ENCODE measurements around the gene RAMACL.
A peak's percentile ranks its signal among the peaks of the same experiment; 100 is the strongest.

RAMACL gene

DNA sequence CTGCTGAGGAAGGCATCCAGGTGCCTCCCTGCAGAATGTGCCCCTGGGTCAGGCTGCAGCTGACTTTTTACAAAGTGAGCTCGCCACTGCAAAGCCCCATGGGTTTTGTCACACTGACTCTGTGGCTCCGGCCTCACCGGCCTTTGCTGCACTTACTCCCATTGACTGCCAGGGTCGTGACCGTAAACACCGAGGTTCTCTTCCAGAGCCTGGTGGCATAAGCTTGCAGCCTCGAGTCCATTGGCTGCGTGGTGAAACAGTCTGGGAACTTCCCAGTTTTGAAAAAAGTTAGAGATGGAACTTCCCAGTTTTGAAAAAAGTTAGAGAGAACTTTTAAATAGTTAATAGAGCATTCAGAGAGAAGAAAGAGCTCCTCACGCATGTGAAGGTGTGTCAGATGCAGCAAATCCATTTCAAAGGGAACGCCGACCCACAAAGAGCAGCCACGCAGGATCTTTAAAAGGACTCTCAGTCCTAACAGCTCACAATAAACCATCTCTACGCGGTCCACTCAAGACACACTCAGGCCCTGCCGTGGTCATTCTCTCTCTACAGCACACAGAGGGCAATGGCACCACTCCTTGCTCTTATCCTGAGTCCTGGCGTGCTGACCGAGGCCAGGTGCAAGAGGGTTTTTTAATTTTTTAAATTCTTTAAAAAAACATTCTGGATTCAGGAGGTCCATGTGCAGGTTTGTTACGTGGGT lies 12.8 kb downstream of the RAMACL start:
- no peak for ATAC-seq

DNA sequence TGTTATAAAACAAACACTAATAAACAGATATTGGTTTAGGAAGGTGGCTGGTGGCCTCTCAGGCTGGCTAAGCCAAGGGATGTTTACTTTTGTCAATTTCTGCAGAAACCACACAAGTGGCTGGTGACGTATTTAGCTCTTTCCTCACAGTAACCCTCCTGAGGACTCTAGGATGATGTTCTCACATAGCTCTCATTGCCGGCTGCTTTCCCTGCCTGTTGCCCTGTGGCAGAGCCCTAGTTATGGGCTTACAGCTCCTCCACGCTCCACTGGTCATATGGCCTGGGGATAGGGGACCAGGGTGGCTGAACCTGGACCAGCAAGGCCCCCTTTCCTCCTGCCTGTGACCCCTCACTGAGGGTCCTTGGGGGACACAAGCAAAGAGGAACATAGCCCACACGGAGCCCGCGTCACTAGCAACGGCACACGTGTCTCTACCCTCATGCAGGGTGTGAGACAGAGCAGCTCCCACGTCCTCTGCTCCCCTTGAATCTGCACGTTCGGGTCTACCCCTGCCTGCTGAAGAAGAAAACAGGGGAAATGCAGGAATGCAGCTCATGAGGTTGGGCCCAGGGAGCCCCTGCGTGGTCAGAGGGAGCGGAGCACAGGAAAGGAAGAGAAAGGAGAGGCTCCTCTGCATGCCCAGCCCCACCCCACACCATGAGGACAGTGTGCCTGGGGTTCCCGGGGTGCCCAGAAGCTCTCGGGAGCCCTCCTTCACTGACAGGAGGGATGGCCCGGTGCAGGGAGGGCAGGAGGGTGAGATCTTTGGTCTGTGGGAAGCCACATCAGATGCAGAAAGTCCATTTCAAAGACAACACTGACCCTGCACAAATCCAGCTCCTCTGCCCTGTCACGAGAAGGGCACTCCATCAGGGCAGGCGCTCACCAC lies 13.9 kb downstream of the RAMACL start:
- no peak for ATAC-seq

DNA sequence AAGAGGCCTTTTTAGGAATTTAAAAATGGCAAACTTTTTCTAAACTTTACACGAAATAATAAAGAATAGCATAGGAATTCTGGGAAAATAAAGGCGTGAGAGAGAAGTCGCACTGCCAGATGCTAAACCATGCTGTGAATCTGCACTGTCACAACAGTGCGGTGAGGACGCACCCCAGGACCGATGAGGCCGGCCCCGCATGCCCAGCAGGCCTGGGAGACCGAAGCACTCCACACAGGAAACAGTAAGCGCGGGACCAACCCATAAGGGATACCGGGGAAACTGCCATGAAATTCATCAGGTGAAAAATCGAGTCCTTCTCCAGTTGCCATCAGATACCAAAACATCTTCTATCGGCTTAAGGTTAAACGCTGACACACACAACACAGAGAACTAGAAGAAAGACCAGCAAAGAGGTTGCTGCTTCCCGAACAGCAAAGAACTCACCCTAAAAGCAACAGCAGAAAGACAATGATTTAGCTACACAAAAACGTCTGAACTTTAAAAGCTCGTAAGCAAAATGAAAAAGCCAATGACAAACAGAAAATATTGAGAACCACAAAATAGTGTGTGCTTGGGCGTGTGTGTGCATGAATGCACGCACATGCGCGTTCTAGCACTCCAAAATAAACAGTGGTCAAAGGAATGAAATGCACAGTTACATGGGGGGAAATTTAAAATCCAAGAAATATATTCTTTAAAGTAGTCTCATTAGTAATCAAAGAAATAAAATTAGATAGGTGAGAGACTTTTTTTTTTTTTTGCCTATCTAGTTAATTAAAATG lies 15.4 kb downstream of the RAMACL start:
- ATAC-seq = no peak

DNA sequence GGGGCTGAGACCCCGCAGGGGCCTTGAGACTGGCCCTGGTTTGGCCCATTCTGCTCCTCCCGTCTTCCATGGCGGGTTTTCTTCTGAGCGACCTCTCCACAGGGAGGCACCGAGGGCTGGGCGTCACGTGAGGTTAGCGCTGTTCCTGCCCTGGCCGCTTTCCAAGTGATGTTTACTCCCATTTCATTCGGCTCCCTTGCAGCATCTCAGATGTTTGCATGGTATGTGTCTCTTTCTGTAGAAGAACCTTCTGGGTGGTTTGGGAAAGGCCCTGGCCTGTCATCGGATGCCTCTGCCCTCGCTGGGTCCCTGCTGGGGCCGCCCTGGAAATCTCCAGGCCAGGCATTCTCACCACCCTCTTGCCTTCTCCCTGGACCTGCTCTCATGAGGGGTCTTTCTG lies 17.3 kb downstream of the RAMACL start:
- no peak for ATAC-seq

DNA sequence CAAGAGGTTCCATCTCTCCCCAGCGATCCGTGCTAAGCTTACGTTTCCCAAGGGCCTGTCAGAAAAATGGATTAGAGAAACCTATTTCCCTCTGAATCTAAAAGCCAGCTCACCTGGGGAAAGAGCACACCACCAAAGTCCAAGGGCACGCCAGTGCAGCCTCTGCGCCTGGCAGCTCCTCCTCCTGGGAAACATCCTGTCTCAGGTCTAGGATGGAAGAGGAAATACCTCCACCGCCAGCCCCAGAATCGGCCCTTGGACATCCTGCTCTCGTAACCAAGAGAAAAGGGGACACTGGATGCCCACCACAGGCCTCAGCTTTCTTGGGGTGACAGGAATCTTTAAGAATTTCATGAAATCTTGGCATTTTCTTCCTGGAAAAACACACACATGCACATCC lies 18.7 kb downstream of the RAMACL start:
- no peak for ATAC-seq

DNA sequence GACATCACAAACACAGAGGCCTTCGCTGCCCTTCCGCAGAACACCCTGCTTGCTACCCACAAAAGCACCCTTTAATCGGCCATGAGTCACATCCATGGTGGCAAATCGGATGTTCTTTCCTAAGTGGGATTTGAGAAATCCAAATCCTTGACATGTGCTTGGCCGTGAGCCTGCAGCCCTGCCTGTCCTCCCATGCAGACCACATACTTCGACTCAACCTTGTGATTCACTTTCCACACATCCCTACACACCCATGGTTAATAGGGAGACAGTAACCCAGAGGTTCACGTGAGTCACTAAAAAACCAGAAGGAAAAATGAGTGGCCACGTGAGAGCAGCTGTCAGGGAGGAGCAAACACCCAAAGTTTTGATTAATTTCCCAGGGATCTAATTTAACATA lies 19.4 kb downstream of the RAMACL start:
- ATAC-seq = no peak

DNA sequence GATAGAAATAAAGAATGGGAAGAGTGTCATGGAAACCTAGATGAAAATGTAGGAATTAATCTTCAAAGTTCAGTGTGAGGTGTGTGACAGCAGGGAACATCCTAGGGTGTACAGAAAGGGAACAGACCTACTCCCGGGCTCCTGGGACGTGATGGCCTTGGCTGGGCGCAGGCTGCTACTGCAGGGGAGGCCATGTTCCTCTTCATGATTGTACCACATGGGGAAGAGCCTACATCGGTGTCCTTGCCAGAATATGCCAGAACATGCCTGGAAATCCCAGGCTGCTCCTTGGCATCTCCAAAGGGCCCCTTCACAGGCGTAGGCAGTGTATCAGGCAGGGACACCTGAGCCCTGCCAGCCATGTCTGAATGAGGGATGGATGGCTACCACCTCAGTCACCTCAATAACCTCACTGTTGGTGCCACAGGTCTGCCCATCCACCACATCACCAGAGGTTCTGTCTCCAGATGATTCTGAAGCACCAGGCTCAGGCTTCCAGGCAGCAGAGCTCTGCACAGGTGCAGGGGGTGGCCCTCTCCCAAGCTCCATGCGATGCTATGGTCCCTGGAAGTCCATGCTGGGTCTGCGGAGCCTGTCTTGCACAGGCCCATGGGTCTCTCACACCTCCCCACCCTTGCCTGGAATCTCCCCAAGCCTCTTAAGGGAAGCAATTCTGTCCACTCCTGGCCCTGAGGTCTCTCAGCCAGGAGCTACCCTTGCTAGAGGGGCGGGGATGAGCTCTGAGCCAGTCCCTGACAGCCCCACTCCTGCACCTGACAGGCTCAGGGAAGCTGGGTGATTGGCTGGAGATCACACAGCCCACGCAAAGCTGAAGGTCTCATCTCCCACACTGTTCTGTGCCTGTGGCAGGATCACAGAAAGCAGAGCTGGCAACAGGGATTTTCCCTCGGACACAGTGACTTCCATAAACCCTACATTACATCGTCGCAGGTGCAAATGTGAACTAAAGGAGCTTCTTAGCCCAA lies 20.2 kb downstream of the RAMACL start:
- no peak for ATAC-seq

DNA sequence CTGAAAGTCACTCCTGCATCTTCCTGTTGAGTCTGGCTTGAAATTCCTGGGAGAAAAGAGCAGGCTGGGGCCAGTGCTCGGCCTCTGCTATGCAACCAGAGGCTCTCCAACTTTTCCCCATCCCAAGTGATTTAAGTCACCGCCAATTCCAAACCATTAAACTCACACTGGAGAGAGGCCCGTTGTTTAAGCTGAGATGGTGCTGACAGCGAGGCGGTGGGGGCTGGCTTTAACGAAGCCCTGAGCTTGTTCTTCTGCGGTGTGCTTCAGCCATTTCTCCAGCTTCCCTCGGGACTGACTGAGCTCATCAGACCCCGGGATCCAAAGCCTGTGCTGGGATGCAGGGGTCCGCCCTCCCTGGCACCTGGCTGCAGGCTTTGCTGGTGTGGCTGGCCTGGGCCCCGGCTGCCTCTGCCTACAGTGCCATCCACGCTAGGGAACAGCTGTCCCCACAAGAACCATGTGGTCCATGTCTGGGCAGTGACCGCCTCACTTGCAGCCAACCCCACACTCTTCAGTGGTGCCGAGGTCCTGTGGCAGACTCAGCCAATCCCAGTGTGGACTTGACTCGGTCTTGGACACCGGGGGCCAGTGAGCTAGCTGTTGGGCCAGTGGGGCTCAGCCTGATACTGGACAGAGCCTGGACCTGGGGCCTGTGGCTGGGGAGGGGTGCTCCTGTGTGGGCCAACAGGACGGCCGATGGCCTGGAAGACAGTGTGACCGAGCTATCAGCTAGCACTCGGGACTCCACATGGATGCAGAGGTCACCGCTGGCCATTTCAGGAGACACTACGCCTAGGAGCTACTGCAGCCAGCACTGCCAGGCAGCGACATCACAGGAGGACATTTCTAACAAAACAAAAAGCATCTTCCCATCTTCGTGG lies 21.2 kb downstream of the RAMACL start:
- ATAC-seq = no peak

DNA sequence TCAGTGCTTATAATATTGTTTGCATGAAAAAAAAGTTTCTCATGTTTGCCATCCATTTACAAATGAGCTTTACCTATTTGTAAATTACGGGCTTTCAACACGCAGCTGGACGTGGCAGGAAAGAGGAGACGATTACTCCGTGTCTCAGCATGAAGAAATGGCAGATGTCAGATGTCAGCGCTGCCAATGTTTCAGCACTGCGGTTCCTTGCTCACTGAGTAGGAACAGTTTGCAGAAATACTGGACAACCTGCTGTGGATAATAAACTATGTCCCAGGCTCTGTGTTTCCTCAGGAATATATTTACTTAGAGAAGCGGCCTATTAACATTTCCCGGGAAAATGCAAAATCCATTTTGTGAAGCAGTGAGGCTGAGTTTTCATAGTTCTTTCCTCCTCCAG lies 22.7 kb downstream of the RAMACL start:
- ATAC-seq = no peak

DNA sequence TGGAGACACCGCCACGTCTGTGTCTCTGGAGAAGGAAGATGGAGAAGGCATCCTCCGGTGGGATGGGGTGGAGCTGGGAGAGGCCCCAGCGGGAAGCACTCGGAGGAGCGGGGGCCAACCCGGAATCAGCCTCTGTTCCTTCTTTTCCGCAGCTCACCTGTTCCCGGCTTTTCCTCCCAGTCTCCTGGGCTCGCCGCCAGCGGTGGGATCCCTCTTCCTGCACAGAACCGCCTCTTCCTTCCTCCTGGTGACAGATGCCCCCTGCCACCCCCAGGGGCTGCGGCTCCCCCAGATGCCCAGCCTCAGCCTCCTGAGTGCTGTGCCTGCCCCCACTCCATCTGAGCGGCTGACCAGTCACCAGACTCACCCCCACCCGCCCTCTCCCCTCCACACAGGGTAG lies 23.3 kb downstream of the RAMACL start:
- ATAC-seq = no peak

DNA sequence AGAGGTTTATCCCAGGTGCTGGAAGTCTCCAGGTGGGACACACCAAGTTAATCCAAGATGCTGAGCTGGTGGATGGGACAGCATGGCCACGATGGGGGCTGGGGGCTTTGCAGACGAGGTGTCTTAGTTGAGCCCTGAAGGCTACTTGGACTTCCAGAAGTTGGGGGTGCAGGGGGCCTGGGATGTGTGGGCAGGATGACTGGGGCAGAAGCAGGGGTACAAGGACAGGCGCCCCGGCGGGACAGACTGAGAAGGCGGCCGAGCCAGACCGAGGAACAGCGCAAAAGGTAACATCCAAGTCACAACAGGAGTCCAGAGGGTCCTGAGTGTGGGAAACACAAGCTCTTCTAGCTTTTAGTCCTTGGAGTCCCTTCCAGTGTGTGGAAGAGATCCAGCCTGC lies 23.8 kb downstream of the RAMACL start:
- ATAC-seq = no peak

DNA sequence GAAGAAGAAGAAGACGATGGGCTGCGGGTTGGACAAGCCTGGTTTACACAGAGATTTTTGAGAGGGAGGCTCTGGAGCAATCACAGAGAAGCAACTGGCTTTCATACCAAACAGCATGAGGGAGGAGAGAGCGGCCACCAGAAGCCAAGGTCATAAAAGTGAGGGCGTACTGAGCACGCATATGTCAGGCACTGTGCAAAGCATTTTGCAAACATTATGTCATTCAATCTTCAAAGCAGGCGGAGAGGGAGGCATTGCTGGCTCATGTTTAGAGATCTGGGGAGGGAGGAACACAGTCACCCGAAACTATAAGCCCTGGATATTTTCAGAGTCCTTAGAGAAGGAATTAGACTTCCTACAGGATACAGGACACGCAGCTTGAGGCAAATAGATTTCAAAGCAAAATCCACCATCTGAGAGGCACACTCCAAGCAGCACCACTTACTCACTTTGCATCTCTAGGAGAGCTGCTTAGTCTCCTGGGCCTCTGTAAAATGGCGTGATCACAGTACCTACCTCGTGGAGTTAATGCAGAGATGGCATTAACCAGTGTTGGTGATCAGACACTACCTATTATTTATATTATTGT lies 24.6 kb downstream of the RAMACL start:
- ATAC-seq = no peak

DNA sequence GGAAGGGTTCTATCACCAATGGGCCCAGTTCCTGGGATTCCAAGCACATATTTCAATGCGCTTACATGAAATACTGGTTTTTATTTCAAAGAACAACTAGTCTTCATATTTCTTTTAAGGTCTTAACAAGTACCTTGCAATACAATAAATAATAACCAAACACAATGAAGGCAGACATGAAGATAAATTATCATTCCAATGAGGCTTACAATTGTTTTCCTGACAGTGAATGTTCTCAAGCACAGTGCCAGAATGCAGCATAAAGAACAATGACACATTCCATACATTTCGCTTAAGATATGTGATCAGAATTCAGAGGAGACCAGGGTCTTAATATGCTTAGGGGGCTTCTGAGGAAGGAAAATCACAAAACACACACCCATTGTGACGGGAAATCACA lies 26.3 kb downstream of the RAMACL start:
- no peak for ATAC-seq

DNA sequence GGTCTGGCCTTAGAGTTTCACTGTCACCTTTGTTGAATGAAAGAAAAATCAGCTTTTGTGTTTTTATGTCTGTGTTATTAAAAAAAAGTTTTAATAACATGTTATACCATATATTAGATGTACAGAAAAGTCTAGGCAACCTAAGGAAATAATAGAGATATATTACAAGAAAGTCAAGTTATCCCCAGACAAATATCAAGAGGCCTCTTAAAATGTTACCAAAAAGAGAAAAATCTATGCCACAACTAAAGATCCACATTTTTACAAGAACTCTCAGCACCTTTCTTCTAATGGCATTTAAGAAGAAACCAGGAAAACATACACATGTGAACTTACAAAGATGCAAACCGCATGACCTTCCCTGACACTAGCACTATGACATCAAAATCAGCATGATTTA lies 26.8 kb downstream of the RAMACL start:
- ATAC-seq = no peak

DNA sequence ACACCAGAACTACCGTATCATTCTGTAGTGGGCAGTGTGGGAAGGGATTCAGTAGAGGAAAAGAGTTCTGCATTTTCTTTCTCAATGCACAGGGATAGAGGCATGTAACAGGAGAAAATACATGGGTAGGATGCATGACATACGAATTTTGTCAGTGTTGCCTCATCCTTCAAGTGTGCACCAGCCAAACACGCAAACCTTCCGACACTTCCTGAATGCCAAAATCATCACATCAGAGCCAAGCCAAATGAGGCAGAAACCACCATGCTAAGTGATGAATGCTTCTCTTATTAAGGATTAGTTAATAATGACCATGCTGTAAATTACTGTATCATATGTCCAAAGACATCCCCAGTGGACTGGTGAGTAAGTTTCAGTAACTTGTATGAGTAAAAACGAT lies 27.3 kb downstream of the RAMACL start:
- ATAC-seq = no peak

DNA sequence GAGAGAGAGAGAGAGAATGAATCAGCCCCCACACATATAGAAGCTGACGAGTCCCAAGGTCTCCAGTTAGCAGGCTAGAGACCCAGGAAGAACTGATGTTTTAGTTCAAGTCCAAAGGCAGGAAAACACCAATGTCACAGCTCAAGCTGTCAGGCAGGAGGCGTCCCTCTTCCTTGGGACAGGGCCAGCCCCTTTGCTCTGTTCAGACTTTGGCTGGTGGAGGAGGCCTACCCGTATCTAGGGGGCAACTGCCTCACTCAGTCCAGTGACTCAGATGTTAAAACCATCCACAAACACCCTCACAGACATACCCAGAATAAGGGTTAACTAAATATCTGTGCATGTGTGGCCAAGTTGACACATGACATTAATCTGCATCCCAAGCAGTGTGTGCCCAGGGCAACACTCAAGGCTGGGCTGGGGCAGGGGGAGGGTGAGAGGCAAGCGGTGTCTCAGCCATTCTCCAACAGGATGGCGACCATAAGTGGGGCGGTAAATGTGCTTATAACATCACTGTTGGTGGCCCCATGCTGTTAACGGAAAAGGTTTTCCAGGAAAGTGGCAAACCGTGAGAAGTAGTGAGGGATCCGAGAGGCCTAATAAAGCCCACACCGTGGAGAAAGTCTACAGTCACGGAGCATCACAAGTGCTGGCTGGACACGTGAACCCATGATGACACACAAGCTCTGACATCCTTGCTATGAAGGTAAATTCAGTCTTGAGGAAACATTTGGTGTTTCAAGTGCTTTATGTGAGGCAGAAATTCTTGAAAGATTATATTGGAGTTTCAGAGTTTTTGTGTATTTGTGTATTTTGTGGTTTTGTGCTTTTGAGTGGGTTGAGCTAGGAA lies 28.1 kb downstream of the RAMACL start:
- ATAC-seq = no peak

DNA sequence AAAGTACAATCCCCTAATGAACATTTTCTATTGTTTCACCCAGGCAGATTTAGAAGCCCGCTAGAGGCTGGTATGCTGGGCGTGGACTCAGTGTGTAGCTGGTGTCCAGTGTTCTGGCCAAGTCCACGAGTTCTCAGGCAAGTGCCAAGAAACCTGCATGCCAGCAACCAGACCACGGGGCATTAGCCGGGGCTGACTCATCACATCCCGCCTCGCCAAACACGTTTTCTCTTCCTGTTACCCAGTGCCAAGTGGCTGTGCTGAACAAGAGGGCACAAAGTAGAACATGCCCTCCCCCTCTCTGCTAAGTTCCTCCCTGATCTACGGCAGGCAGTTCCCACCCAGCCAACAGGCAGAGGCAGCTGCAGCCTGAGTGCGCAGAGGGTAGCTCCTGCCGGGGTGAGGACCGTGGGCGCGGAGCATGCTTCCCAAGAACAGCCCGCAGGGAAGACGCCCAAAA lies 29.6 kb downstream of the RAMACL start:
- peak in 1 of 2 donors; percentile 24 for ATAC-seq

DNA sequence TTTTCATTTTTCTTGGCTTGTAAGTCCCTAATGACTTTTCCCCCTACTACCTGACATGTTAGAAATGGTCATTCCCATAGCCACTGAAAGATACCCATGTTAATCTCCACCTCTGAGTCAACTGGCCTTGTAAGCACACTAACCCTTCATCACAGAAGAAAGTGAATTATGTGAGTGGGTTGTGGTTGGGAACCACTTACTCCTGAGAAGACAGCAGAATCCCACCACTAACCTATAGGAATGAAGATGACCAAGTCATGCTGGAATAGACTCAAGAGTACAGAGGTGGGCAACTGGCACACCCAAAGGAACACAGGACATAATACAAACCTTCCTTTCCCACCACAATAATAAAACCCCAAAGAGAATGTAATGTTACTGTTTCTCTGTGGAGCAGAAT lies 30.1 kb downstream of the RAMACL start:
- no peak for ATAC-seq

DNA sequence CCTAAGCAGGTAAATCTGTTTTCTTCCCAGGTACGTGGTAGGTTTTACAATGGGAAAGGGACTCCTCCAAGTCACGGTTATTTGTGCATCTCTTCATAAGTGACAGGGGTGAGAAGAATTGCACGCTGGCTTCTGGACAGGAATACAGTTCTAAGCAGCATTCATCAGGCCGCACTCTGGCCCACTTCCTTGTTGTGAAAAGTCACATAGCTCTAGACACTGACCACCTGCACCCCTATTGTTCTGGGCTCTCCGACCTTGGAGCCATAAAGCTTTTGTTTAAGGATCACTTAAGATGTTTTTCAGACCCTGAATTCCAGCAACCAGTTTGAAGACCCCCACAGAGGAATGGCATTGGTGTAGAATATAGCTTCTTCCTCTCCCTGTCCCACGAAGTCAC lies 31.4 kb downstream of the RAMACL start:
- no peak for ATAC-seq

DNA sequence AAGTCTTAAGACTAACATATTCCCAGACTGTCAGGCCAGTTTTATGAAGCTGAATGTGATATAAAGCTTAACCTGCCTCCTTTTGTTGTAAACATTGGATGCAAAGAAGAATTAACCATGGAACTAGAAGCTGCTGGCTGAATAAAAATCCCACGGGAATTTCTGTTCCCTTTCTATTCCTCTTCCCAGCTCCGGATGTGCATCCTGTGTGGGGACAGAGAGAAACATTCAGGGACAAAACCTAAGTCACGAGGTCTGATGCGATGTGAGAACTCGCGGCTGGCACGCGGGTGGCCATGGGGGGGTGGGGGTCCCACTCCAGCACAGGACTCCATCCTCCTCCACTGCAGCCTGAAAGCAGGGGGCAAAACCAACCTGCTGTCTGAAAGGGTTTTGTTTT lies 32.2 kb downstream of the RAMACL start:
- no peak for ATAC-seq
